SK-MEL-5 (cell line): Measurements from ENCODE around the gene DNAH6. TPM values are rescaled to one million over a fixed set of nuclear protein-coding genes. Genes with fewer than 3 reads are reported as not detected.
"Not testable (repeated sequence)": the region's sequence is repeated elsewhere in the genome, so short reads cannot be mapped to it uniquely, and the experiment has no call there.

Source experiments
- DNase-seq: peaks from one replicate; pipeline ENCODE4 v3.0.0-alpha.2; 2016; ENCODE audit warnings: low read depth, low spot score
- in situ Hi-C: cut with HindIII; loops from 2 replicates; pipeline ENCODE4 v1.10.0; 2016; ENCODE audit warnings: low sequenced_read_pairs, high pct_unique_total_duplicates, low pct_unique_long_range_greater_than_20kb
- total RNA-seq: library from RNA; depleted of rRNA; stranded (reverse); fragments of >200 nt; shearing (Covaris generic); gene quantifications from 2 replicates; pipeline ENCODE4 v1.2.3, GENCODE V29; 2014

The DNAH6 gene
- total RNA-seq, 1 experiment from 2014 or later = 15.6 TPM

DNA sequence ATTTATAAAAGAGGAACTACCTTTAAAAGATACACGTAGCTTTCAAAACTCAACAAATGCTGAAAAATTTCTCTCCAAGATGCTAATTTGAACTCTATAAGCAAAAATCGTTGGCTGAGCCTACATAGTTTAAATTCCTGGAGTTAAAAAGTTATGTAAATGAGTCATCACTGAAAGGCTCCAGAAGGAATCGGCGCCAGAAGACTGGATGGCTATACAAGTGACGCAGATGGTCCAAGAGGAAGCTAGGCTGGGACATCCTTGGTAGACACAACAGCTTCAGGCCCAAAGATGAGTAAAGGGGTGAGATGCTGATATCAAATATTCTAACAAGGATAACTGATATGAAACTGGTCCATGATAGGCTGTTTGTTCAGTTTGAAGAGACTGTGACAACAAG lies 22.8 kb upstream of the DNAH6 start:
- in situ Hi-C loops = no loop called here
- DNase-seq = no peak

GRCh38 chr2:84494070-84494469 lies 22.2 kb upstream of the DNAH6 start:
- in situ Hi-C loops = no loop called here
- peak; percentile 27 for DNase-seq

DNA sequence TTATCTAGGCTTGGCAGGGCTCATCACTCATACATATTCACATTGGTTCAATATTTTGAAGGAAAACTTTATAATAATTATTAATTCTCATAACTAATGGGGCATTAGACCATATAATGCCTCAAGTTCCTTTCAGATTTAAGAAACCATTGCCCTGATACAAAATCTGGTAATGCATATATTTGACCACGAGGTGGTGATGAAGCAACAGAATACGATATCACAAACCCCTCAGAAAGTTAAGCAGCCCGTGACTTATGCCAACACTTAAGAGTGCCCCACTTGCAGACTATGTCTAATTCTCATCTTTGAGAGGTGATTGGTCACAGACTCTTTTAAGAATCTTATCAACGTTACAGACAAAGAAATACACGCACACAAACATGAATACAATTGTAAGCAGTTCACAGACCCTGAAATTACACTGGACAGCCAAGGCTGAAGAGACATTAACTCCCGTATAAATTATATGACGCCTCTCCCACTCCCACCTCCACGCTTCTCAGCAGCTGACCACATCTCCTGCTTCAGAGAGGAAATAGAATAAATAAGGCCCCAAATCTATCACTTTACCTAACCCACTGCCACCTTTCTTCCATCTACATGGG lies 20.7 kb upstream of the DNAH6 start:
- in situ Hi-C loops = no loop called here
- peak; percentile 82 for DNase-seq

DNA sequence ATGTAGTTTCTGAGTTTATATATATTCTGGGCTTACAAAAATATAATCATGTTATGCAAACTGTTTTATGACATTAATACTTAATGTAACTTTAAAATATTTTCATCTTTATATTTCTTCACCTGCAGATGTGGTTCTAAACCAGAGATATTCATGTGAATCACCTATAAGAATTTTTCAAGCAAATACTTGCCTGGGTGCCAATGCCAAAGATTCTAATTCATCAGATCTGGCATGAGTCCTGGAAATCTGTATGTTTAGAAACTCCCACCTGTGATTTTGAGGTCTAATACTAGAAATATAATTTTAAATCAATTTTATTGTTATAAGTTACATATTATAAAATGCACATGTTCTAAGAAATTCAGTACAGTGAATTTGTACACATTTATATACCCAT lies 19.9 kb upstream of the DNAH6 start:
- DNase-seq = no peak

DNA sequence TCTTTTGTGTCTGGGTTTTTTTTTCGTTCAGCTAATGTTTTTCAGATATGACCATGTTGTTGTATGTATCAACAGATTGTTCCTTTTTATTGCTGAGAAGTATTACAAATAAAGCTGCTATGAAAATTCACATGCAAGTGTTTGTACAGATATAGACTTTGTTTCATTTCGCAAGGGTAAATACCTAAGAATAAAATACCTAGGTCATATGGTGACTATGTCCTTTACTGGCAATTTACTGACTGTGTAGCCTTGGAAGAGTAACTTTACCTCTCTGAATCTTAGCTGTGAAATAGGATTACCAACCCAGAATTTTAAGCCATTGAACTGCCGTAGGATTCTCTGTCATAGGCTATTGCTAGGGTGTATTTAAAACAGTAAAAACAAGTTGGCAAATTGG lies 19.0 kb upstream of the DNAH6 start:
- in situ Hi-C loops = no loop called here
- no peak for DNase-seq

More for the DNA sequence above, 19.9 kb upstream of the DNAH6 start:
- in situ Hi-C loops = no loop called here

DNA sequence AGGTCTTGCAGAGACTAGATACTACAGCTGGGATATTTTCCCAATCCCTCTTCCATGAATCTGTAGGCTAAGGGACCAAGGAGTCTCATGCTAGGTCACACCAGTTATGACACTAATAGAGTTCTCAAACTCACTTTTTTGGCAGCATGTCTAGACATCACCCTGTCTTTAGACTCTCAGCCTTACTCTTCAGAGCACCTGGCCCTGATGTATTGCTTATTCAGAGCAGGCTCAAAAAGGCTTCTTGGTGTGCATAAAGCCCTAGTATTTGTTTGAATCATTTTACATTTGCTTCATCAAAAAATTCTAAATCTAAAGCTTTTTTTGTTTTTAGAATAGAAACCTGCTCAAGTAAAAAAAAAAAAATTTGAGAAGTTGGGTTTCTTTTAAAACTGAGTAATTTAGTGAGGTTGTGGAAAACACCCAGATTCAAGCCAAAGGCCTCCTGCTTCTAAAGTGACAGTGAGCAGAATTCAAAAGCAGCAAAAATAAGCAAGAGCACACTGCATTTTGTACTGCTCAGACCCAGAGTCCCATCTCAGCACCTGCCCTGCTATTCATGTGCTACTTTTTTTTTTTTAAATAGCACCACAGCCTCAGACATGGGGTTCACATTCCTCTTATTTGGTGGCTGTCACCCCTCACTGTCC lies 18.0 kb upstream of the DNAH6 start:
- no peak for DNase-seq
- in situ Hi-C loops = no loop called here

GRCh38 chr2:84511024-84511423 lies 5.3 kb upstream of the DNAH6 start:
- DNase-seq, in situ Hi-C loops: not testable (repeated sequence)

DNA sequence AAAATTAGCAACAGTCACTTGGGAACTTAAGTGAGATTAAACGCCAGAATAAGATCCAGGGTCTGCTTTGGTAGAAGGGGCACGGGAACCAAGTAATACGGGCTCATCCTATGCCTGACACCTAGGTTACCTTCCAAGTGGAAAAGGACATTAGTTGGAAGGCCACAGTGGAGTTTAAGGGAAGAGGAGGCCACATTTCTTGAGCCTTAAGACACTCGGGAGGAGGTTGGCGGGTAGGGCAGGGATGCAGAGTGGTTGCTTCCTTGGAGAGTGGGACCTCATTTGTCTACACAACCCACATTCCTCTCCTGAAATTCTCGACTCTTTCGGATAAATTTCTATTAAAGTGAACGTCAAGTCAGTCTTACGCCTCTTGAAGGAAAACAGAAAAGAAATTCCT lies 510 bp upstream of the DNAH6 start:
- DNase-seq = no peak
- in situ Hi-C loops = no loop called here

DNA sequence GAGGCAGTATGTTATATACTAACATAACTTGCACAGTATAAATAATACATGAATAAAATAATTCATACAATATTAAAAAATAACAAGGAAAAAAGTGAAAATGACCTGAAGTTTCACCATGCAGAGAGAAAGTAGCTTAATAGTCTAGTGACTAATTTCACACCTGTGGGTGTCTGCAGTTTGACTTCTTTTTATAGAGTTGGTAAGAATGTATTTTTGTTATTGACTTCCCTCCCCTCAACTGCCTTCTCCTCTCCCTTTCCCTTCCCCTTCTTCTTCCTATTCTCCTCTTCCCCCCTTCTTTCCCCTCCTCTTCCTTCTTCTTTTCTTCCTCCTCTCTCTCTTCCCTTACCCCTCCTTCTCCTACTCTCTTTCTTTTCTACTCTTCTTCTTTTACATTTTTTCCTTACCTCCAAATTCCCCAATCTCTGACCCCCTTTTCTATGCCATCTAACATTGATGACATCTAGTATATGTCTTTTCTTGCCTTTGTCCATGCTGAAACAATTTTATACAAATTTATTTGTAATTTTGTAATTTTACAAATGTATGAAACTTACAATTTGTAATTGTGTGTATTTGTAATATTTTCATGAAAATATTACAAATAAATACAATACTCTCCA lies 3.1 kb downstream of the DNAH6 start:
- DNase-seq = no peak
- in situ Hi-C loops = no loop called here

GRCh38 chr2:84526562-84526961 lies 10.3 kb downstream of the DNAH6 start:
- DNase-seq = peak; percentile 20
- in situ Hi-C loops = no loop called here

DNA sequence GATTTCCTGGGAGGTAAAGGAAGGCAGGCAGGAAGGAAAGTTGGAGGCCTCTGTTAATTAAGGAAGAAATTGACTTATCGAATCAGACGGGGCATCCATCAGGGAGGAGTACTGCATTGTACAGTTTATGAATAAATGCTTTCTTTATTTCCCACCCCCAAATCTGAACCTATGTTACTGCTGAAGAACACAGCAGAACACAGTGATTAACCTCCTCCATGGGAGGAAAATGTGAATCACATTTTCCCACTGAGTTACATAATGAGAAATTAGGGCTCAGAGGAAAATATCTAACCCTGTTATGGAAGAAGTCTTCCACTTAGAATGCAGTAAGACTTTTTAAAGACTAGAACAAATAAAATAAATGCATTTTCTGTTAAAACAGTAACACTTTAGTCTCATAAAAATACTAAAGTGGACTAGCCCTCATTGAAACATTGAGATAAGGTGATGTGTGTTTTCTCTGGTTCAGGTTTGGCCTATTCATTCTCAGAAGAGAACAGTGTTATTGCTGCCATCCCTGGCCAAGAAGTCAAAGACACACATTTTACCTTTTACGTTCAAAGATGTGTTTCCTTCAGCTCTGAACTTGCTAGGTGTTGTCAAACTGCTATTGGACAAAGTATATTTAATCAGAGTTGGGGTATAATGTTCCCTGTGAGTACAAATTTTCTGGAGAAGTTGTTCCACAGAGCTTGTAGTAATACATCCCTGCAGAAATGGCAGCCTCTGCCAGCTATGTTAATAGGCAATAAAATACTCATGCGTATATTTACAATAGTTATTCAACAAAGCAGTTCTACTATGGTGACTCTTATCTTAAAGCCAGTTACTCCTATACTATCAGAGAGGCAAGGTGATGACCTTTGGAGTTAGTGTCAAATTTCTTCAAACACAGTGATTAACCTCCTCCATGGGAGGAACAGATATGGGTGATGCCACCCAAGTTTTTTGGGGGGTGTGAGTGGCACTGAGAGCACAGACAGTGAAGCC lies 11.1 kb downstream of the DNAH6 start:
- no peak for DNase-seq
- in situ Hi-C loops = no loop called here

DNA sequence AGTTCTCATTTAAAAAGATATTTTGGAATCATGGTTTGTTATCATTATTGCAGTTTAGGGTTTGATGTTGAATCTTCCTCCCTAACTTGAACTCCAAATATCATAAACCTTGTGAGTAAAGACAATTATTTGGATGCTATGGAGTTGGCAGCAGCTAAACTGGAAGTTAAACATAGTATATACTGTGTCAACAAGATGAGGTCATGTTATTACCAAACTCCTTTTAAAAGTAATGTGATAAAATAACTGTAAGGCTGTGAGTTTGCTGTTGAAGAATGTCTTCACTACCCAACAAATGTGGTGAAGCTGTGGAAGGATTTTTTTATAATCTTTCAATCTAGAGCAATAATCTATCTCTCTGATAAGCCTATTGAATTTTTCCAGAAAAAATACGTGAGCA lies 16.0 kb downstream of the DNAH6 start:
- in situ Hi-C loops = no loop called here
- no peak for DNase-seq

- peak; percentile 8 for DNase-seq
- in situ Hi-C loops = no loop called here
Observed at GRCh38 chr2:84534225-84534624, 17.9 kb downstream of the DNAH6 start.

- in situ Hi-C loops = no loop called here
- DNase-seq = no peak
Observed at GRCh38 chr2:84537251-84537650, 21.0 kb downstream of the DNAH6 start.

GRCh38 chr2:84539729-84540128 lies 23.4 kb downstream of the DNAH6 start:
- in situ Hi-C loops = no loop called here
- DNase-seq = no peak

- no peak for DNase-seq
- in situ Hi-C loops = no loop called here
Observed at GRCh38 chr2:84545005-84545404, 28.7 kb downstream of the DNAH6 start.

DNA sequence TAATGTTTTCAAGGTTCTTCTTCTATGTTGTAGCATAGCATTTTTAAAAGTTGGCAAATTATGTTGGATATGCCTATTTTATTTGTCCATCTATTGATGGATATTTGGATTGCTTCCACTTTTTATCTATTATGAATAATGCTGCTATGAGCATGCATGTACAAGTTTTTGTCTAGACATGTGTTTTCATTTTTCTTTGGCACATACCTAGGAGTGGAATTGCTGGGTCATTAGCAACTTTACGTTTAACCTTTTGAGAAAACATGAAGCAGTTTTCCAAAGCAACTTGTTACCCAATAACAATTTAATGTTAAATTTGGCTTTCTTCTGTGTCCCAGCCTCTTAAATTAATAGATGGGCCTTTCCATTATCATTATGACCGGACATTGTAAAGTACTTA lies 30.3 kb downstream of the DNAH6 start:
- DNase-seq = no peak
- in situ Hi-C loops = no loop called here

GRCh38 chr2:84548303-84548702 lies 32.0 kb downstream of the DNAH6 start:
- DNase-seq = no peak
- in situ Hi-C loops = no loop called here
